Femur (tissue), 1 donor: ENCODE data around the gene POMGNT1.

Experiments
- DNase-seq: peaks from one replicate; pipeline ENCODE4 v3.0.0-alpha.2; 2017

The POMGNT1 gene

DNA sequence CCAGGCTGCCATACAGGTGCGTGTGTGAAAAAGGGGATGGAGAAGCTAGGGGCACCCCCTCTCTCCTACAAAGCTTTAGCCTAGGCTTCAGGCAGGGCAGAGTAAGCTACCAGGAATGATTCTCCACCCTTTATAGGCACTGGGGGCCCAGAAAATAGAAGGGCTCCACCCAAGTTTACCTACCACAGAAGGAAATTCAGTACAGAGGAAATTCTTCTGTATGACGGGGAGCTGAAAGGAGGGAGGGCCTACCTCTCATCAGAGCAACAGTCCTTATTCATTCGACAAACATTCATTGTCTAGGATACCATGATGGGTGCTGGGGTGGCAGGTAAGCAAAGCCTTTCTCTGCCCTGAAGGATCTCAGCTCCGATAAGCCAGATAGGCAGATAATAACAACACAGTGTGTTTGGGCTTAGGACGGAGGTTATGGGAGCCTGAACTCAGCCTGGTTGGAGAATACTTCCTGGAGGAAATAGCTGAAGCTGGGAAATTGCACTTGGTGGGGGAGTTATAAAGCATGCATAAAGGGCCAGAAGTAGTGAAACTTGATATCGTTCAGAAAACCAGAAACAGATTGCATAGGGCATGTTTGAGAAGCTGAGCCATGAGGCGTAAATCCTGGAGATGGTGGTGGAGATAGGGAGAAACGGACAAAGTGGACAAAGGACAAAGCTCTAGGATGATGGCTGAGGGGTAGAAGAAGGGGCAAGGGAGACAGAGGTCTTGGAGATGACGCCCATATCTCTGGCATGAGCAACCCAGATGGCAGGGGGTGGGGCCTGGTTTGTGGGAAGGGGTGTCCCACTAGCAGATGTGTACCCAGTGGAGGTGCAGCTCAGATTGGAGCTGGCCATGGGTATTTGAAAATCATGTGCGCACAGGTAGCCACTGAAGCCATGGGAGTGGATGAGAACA is 16.6 kb downstream of the POMGNT1 start:
- no peak for DNase-seq

DNA sequence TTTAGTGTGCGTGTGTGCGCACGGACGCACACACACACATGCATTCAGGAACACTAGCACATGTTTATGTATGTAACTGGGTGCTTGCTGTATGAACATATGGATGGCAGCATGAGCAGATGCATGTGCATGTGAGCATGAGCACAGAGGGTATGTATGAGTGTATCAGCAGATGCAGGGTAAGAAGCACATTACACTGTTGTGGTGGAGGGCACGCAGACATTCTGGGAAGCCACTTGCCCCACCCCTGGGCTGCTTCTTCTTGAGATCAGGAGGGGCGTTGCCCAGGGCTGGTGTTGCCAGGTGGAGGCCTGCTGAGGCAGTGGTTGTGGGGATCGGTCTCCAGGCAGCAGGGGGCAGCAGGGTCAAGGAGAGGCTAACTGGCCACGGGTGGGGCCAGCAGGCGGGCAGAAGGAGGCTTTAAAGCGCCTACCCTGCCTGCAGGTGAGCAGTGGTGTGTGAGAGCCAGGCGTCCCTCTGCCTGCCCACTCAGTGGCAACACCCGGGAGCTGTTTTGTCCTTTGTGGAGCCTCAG is 18.1 kb downstream of the POMGNT1 start:
- DNase-seq, result no peak

DNA sequence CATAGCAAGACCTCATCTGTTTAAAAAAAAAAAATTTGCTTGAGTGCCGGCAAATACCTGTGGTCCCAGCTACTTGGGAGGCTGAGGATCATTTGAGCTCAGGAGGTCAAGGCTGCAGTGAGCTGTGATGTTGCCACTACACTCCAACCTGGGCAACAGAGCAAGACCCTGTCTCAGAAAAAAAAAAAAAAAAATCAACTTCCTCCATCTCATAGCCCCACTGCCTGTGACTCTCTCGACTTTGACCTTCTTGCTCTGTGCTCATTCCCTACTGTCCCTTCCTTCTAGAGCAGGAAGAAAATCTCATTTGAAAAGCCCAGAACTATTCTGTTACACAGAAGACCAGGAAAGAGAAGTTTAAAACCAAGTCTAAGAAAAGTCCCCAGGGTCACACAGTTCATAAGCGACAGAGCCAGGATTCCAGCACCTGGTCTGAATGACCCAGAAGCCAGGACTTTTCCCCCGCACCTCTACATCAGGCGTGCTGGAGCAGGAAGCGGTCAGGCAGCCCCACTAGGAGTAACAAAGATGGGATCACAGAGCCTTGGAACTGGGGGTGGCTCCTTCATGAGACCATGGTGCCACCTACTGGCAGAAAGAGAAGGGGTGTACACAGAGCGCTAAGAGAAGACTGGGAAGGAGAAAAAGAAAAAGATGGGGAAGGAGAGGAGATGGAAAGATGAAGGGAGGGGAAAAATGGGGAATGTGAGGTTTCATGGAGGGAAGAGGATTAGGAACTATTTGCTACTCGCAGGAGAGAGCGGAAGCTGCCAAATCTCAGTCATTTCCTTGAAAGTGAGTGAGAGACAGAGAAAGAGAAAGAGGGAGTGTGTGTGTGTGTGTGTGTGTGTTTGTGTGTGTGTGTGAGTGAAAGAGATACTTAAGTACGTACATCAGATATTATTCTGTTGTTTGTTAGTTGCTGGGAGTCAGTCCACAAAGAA is 18.8 kb downstream of the POMGNT1 start:
- DNase-seq, result peak; percentile 89

DNA sequence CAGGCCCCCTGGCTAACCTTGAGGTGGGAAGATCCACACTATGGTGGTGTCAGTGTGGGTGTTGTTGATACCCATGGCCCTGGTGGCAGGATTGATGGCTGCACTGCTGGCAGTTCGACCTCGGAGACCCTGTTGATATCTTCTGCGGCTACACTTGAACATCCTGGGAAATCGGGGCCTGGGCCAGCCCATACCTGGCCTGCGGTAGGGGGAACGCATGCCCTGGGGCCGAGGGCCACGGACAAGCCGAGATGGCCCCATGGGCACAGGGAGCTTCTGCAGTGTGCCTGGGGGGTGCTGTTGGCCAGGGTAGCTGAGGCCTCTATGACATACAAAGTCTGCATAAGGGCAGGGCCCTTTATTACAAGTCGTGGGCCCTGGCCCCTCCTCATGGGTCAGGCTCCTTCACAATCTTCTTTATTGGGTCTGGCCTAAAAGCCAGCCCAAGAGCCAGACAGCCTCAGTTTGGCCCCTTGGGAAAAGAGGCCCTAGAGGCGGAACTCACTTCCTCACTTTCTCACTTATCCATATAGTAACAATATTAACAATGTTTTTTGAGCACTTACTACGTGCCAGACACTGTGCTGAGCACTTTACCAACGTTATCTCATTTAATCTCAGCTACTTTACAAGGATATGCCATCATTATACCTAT is 21.9 kb downstream of the POMGNT1 start, which contains the start of gene P3R3URF:
P3R3URF (minus strand) TSS at position 278 of the 655 bp plus-strand sequence; CDS start at position 261, 17 bp downstream.
- no peak for DNase-seq

DNA sequence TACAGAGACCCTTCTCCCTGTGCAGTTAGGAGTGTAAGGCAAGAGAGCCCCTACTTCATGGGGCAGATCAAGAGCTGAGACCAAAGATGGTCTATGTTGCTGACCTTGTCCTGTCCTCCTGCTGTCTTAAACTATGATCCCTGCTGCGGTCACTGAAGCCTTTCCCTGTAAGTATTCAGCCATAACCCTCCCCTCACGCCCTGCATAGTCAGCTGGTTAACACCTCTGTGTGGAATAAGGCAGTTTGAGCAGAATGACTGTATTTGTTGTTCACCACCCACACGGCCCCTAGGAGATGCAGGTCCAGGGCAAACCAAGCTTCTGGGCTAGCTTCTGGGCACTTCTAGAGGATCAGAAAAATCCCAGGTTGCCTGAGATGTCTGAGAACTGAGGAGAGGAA is 23.0 kb downstream of the POMGNT1 start:
- no peak for DNase-seq

DNA sequence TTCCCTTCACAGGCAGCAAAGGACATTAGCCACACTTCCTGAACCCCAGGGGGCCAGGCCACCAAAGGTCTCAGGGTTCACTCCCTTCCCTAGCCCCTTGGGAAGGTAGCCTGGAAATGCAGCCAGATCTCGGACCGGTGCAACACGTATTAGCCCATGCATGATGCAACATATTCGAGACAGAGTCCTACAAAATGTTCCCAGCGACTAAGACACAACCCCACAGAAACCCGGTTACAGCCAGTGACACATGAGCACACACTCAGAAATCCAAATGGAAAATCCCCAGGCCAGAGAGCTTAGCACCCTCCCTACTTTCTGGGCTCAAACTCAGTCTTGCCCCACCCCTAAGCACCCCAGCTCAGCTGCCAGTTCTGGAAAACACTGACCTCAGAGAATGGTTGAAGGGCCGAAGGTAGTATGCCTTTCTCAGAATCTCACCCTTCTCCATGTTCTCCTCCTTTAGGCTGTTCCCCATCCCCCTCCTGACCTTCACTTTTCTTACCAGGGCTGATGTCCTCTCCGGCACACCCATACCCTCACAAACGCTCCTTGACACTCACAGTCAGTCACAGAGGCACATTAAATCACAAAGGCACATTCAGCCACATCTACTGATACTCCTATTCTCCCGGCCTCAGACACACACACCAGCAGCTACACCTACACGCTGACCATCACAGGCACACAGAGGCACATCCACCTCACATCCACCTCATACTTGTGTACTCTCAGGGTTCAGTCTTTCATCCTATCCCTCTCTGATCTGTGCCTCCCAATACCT is 23.6 kb downstream of the POMGNT1 start, which contains the start of gene TSPAN1:
TSPAN1 (plus strand) TSS at position 640 of the 784 bp plus-strand sequence. CDS start 6,021 bp downstream, outside the sequence.
- DNase-seq, result no peak

DNA sequence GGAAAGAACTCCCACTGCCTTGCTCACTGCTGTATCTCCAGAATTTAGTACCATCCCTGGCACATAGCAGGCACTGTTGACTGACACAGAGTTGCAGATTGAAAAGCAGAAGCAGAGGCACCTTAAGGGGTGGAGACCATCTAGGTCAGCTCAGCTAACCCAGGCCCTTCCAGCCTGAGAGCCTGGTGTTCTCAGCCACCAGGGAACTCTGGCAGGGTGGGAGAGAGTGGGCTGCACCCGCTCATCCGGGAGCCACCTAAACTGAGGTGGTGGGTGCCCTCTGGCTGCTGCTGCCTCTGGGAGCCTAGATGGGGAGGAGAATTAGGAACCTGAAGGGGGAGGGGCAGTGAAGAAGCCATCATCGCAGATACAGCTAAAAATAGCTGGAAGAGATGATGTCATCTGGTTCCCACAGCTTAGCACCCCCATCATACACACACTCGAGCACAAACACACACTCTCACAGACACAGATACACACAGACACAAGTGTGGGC is 24.8 kb downstream of the POMGNT1 start:
- no peak for DNase-seq

DNA sequence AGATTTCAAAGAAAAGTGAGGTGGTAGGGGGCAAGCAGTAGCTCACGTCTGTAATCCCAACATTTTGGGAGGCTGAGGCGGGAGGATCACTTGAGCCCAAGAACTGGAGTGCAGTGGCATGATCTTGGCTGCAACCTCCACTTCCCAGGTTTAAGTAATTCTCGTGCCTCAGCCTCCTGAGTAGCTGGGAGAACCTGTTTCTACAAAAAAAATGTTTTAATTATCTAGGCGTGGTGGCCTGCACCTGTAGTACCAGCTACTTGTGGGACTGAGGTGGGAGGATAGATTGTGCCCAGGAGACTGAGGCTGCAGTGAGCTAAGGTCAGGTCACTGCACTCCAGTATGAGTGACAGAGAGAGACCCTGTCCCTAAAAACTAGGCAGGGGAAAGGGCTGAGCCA is 25.9 kb downstream of the POMGNT1 start:
- no peak for DNase-seq

DNA sequence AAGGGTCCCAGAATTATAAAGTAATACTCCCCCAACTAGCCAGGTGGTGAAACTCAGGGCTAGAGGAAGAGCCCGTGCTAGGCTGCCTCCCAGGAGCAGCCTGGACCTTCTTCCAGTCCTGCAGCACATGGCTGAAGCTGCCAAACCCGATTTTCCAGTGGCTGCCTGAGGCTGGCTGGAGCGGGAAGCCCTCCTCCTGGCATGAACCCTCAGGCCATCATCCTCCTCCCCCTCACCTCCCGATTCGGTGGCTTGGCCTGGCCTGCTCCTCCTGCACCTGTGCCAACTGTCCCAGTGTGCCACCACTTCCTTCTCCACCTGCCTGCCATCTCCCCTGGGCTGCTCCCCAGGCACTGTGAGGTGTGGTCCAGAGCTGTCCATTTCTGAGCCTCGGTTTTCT is 26.4 kb downstream of the POMGNT1 start:
- DNase-seq, result no peak

DNA sequence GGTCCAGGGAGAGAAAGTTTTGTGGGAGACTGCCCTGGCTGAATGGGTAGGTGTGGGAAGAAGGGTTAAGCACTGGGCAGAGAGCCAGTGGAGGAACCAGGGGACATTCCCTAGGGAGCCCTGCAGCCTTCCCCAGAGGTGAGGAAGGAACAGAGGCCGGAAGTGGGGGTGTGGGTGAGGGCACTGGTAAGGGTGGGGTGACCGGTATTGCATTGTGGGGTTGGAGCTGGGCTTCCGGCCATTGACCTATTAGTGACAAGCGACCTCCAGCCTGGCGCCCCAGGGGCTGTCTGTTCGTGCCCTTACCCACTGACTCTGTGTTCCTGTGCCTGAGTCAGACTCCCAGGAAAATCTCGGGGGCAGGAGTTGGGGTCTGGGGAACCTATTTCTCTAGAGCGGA is 26.9 kb downstream of the POMGNT1 start:
- DNase-seq, result no peak

DNA sequence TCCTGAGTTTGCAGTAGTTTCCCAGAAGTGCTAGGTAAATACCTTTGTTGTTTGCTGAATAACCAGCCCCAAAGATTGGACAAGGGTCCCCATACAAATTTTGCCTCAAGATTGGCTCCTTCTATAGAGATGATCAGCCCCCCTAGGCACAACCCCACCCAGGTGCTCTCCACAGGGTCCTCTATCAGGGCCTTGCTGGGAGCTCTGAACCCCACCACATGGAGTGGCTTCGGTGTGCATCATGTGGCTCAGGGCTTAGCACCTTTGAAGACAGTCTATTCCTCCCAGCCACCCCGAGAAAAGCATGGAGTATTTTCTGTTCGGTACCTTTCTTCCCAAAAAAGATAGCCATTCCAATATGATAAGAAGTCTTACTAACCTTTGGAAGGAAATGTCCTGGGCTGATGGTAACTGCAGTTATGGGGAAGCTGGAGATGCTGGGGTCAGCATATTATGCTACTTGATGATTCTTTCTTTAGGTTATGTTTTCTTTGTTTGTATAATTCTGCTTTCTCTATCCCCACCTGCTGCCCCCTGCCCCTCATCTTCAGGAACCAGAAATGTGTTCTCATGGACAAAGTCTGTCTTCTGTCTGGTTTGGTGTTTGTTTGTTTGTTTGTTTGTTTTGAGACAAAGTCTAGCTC is 28.3 kb downstream of the POMGNT1 start:
- DNase-seq, result no peak

DNA sequence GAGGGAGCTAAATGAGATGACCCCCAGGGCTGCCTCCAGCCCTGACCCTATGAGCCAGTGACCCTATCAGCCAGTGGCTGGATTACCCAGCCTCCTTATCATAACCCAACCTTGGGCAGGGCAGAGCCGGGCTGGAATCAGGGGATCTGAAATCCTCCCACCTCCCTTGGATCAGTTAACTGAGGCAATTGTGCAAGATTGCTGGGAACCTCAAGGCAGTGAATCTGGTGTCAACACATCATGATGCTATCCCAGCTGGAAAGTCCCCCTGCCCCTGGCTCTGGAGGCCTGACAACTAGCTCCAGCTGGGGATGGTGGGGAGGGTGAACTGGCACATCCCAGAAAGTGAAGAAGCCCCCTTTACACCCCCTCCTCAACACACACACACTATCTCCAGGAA is 29.8 kb downstream of the POMGNT1 start:
- no peak for DNase-seq

DNA sequence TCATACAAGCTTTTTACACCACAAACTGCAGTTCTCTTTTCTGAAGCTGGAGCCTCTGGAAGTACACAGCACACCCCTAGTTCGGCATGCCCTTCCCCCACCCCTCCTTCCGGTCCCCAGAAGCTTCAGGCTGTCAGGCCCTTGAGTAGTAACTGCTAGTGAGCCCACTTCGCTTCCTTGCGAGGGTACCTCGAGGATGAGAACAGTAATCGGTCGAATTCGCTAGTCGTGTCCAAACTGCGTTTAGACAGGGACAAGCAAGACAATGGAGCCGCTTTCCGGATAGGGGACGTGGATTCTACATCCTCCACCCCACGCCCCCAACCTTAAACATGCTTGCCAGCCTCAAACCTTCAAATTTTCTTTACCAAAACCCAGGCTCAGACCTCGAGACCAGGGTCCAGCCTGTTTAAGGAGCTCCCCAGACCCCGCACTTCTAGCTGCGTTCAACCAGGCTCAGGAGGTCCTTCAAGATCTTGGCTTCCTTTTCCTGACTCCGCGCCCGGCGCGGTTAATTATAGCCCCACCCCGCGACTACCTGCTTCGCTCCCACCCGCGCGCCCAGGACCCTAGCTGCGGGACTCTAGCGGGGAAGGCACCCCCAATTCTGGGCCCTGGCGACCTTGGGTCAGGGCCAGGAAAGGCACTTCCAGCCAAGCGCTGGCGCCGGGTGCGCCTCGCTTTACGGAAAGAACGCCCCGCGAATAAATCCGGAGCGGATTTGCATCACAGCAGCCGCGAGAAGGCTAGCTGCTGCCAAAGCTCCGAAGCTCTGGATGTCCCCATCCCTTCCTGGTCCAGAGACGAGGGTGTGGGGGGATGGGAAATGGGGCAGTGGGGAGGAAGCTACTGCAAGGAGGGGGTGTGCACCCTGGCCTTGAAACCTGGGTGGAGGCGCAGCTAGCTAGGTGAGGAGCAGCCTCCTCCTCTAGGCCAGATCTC is 31.4 kb downstream of the POMGNT1 start:
- DNase-seq, result peak; percentile 57

DNA sequence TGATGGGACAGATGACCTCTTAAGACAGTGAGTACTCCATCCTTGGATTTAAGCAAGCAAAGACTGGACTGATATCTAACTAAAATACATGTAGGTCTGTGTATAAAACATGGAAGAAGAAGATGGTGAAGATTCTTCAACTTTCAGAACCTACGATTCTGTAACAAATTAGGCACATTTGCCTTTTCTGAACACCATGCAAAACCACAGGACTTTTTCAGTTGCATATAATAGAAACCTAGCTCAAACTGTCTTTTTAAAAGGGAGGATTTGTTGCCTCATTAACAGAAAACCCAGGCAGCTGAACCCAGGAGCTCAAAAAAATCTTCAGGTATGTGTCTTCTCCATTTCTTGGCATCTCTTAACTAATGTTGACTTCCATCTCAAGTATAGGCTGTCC is 38.0 kb downstream of the POMGNT1 start:
- DNase-seq, result no peak

DNA sequence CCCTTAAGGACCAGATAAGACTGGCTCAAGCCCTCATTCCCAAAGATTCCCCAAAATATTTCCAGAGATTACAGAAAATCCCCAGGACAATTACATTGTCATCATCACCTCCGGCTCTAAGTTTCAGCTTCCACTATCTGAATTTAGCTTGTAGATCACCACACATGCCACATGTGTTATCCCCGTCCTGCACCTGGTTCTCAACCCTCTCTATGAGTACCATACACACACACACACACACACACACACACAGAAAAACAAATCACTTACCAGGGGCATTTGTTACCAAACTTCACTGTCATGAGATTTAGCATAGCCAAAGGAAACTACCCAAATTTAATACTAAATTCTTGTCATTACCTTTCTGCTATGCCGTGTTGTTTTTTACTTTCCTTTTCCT is 38.7 kb downstream of the POMGNT1 start:
- DNase-seq, result no peak

DNA sequence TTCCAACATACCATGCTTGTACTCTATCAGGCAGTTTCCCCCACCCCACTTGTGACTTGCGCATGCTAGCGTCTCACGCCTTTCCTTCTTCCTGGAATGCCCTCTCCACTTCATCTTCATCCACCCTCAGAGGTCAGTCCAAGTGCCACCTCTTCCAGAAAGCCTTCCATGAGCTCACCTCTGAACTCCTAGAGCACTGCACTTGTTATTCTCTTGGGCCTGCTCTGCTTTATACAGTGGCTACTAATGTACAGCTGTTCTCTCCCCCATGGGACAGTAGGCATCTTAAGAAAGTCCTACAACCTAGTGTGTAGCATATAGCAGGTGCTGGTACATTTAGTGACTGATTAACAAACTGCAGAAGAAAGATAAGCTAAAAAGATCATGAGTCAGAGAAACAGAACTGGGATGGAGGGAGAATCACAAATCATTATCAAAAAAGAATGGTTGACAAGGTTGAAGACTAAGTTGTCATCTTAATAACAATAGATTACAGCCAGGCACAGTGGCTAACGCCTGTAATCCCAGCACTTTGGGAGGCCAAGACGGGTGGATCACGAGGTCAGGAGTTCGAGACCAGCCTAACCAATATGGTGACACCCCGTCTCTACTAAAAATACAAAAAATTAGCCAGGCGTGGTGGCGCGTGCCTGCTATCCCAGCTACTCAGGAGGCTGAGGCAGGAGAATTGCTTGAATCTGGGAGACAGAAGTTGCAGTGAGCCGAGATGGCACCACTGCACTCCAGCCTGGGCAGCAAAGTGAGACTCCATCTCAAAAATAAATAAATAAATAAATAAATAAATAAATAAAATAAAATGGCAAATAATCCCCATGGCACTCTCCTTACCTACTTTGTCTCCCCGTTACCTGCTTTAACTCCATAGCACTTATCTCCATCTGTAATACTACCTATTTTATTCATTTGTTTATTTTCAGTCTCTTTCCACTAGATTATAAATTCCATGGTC is 39.6 kb downstream of the POMGNT1 start:
- no peak for DNase-seq

DNA sequence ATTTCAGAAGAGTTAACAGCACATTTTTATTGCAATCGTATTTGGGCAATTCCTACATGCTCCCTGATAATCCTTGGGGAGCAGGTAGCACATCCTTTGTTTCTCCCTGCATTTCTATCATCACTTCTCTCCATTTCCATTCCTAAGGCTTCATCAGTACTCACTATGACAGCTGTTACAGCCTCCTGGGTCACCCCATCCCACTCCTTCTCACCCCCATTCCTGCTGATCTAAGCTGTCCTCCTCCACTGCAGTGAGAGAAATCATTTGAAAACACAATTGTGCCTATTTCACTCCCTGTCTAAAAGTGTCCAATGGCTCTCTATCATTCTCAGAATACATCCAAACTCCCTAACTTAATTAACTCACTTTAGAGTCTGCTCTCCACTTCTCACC is 40.3 kb downstream of the POMGNT1 start:
- DNase-seq, result no peak

DNA sequence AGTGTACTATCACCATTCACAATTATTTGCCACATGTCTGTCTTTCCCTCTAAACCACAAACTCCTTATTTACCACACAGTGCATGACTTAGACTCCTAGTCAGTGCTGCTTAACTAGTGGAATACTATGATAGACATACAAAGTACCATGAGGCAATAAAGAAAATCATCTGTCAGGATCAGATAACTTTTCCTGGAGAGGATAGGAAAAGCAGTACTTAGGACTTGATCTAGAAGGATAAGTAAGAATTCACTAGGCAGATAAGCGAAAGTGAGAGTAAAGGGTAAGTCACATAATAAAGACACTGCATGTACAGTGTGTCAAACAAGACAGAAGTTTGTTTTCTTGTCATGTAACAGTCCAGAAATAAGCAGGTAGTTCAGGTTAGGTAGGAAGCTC is 44.5 kb downstream of the POMGNT1 start:
- DNase-seq, result no peak

DNA sequence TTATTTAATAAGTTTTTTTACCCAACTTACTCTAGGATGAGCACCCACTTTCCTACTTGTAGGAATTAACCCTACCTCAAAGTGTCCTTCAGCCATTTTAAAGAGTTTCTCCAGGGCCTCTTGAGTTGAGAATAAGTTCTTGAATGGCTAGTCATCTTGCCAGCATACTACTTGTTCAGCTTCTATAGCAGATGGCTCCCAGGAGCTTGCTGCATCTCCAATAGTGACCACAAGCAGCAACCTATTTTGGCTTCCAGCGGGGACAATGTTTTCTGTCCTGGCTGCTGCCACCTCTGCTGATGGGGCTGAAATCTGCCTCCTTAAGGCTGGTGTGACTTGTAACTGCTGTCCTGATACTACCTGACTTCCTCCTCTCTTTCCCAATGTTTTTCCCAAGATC is 45.0 kb downstream of the POMGNT1 start:
- DNase-seq, result no peak
